C4-2B (cell line): ENCODE measurements around the gene STEAP1B.

Source experiments
- ZFX ChIP-seq: fragments of 450-650 bp; IDR thresholded peaks from 2 replicates; pipeline ENCODE4 v1.6.1; 2017
- TF ChIP-seq, protein P1 (sequence below): fragments of 450-650 bp; conservative IDR thresholded peaks from 2 replicates; pipeline ENCODE4 v1.5.1; 2017; ENCODE audit warnings: mild to moderate bottlenecking

DNA sequence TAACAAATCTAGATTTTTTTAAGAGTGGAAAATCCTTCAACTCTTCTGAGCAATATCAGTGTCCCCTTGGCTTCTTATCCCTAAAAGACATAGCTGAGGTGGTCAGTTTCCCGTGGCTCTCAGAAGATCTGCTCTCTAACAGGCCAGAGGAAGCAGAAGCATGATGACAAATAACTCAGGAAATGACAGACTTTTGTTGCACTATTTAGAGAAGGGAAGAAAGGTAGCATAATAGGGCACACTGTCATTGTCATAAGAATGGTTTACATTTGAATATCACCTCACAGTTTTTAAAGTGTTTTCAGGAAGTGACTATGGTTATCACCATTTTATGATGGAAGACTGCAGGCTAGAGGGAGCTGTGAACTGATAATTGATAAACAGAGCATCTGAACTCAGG is 109.5 kb downstream of the STEAP1B start:
- TF ChIP-seq, protein P1, sequence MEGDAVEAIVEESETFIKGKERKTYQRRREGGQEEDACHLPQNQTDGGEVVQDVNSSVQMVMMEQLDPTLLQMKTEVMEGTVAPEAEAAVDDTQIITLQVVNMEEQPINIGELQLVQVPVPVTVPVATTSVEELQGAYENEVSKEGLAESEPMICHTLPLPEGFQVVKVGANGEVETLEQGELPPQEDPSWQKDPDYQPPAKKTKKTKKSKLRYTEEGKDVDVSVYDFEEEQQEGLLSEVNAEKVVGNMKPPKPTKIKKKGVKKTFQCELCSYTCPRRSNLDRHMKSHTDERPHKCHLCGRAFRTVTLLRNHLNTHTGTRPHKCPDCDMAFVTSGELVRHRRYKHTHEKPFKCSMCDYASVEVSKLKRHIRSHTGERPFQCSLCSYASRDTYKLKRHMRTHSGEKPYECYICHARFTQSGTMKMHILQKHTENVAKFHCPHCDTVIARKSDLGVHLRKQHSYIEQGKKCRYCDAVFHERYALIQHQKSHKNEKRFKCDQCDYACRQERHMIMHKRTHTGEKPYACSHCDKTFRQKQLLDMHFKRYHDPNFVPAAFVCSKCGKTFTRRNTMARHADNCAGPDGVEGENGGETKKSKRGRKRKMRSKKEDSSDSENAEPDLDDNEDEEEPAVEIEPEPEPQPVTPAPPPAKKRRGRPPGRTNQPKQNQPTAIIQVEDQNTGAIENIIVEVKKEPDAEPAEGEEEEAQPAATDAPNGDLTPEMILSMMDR: no peak
- no peak for TF ChIP-seq ZFX
